HAP-1 (cell line): Measurements from ENCODE around the gene S1PR4.
"Not testable (repeated sequence)": the region's sequence is repeated elsewhere in the genome, so short reads cannot be mapped to it uniquely, and the experiment has no call there.

Source experiments
- DNase-seq, 2 experiments: peaks; one replicate each; pipeline ENCODE4 v3.0.0-alpha.2; 2016 to 2020; ENCODE audit warnings: low spot score in 2 of 2
- H3K27me3 ChIP-seq: fragments of 250-450 bp; sonication (Bioruptor Pico); 2 replicates; pipeline ENCODE4 v1.5.1; 2020; ENCODE audit warnings: low read depth, mild to moderate bottlenecking, moderate library complexity
- H3K36me3 ChIP-seq: fragments of 250-450 bp; sonication (Bioruptor Pico); replicated peaks from 2 replicates; pipeline ENCODE4 v1.5.1; 2020; ENCODE audit warnings: mild to moderate bottlenecking
- H3K4me1 ChIP-seq: fragments of 250-450 bp; sonication (Bioruptor Pico); 2 replicates; pipeline ENCODE4 v1.5.1; 2020; ENCODE audit warnings: mild to moderate bottlenecking
- H3K4me3 ChIP-seq: fragments of 250-450 bp; sonication (Bioruptor Pico); 2 replicates; pipeline ENCODE4 v1.5.1; 2020; ENCODE audit warnings: mild to moderate bottlenecking, moderate library complexity
- H3K9me3 ChIP-seq: fragments of 250-450 bp; sonication (Bioruptor Pico); 2 replicates; pipeline ENCODE4 v1.5.1; 2020; ENCODE audit warnings: mild to moderate bottlenecking, moderate library complexity
- in situ Hi-C: fragments of 300-500 bp; cut with MboI; formaldehyde crosslinking; loops from 3 replicates; pipeline ENCODE4 v1.14.3; 2020; ENCODE audit warnings: low sequenced_read_pairs, inconsistent platforms, mixed read lengths

The S1PR4 gene

GRCh38 chr19:3160219-3160618 is 18.4 kb upstream of the S1PR4 start:
- no peak for DNase-seq
- in situ Hi-C loops, result loop anchor here (10.0 kb wide), 1 partner anchor 205 kb away; no protein-coding TSS in a partner anchor
- Histone ChIP-seq H3K4me1 (peaks cover 3% of the 10 kb centered on the region; the same call in 1 of the 2 replicates), H3K4me3 (no peak overlapping the region), H3K9me3 (no peaks in the 10 kb centered on the region), H3K36me3 (no peaks in the 10 kb centered on the region), H3K27me3 (no peaks in the 10 kb centered on the region)

- no peaks in the 10 kb centered on the region for H3K27me3 ChIP-seq
- H3K9me3 ChIP-seq, result no peaks in the 10 kb centered on the region
- no peaks in the 10 kb centered on the region for H3K36me3 ChIP-seq
- no peak for DNase-seq
- in situ Hi-C loops, result loop anchor here (10.0 kb wide), 1 partner anchor 207 kb away; no protein-coding TSS in a partner anchor
- H3K4me3 ChIP-seq, result no peak overlapping the region
- H3K4me1 ChIP-seq, result peaks cover 3% of the 10 kb centered on the region; the same call in 1 of the 2 replicates
Measured at GRCh38 chr19:3161453-3161852, 17.1 kb upstream of the S1PR4 start.

GRCh38 chr19:3162418-3163229 is 15.9 kb upstream of the S1PR4 start:
- Histone ChIP-seq H3K36me3 (no peaks in the 10 kb centered on the region), H3K4me3 (no peak overlapping the region), H3K4me1 (peaks cover 3% of the 10 kb centered on the region; the same call in 1 of the 2 replicates), H3K9me3 (no peaks in the 10 kb centered on the region), H3K27me3 (no peaks in the 10 kb centered on the region)
- in situ Hi-C loops, result loop anchor here (10.0 kb wide), 1 partner anchor 208 kb away; no protein-coding TSS in a partner anchor
- peak in 1 of 2 experiments; percentile 54 for DNase-seq

DNA sequence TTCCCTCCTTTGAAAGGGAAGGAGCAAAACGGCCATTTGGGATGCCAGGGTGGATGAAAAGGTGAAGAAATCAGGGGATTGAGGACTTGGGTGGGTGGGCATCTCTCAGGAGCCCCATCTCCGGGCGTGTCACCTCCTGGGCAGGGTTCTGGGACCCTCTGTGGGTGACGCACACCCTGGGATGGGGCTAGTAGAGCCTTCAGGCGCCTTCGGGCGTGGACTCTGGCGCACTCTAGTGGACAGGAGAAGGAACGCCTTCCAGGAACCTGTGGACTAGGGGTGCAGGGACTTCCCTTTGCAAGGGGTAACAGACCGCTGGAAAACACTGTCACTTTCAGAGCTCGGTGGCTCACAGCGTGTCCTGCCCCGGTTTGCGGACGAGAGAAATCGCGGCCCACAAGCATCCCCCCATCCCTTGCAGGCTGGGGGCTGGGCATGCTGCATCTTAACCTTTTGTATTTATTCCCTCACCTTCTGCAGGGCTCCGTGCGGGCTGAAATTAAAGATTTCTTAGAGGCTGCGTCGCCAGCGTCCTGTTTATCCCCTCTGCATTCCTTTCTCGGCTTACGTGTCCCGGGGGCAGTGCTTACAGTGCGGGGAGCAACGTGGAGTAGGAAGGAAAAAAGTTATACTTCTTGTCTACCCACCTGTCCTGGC is 15.2 kb upstream of the S1PR4 start:
- Histone ChIP-seq H3K9me3 (no peaks in the 10 kb centered on the region), H3K36me3 (no peaks in the 10 kb centered on the region), H3K4me1 (peaks cover 3% of the 10 kb centered on the region; the same call in 1 of the 2 replicates), H3K27me3 (no peaks in the 10 kb centered on the region), H3K4me3 (no peak overlapping the region)
- DNase-seq, result peak; percentile 61 to 82
- in situ Hi-C loops, result loop anchor here (10.0 kb wide), 1 partner anchor 209 kb away; no protein-coding TSS in a partner anchor

- Histone ChIP-seq H3K9me3 (no peaks in the 10 kb centered on the region), H3K4me3 (no peak overlapping the region), H3K27me3 (no peaks in the 10 kb centered on the region), H3K36me3 (no peaks in the 10 kb centered on the region), H3K4me1 (peaks cover 3% of the 10 kb centered on the region; the same call in 1 of the 2 replicates)
- in situ Hi-C loops, result loop anchor here (10.0 kb wide), 1 partner anchor 209 kb away; no protein-coding TSS in a partner anchor
- no peak for DNase-seq
Measured at GRCh38 chr19:3163943-3164342, 14.6 kb upstream of the S1PR4 start.

DNA sequence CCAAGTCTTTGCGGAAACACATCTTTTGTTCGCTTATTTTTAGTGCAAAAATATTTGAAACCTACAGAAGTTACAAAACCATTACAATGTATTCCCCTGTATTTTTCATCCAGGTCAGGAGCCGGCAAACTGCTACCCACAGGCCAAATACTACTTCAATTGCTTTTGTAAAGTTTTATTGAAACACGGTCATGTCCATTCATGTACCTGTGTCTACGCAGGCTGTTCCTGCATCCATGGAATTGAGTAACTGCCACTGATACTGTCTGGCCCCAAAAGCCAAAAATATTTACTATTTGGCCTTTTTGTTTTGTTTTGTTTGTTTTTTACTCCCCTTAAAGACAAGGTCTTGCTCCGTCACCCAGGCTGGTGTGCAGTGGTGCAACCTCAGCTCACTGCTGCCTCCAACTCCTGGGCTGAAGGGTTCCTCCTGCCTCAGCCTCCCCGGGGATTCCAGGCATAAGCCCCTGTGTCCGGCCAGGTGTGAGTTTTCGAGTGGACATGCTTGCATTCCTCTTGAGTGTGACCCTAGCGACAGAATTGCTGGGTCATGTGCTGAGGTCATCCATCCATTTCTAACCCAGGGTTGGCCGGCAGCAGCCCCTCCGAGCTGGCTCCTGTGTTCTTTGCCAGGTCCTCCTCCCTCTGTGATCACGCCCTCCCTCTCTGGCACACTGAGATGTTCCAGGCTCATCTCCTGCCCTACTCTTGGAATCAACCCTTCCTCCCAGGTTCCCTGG is 10.9 kb upstream of the S1PR4 start:
- Histone ChIP-seq H3K36me3 (no peaks in the 10 kb centered on the region), H3K27me3 (no peaks in the 10 kb centered on the region), H3K9me3 (no peaks in the 10 kb centered on the region), H3K4me1 (no peaks in the 10 kb centered on the region), H3K4me3 (no peak overlapping the region)
- no peak for DNase-seq
- in situ Hi-C loops, result loop anchor here (10.0 kb wide), 1 partner anchor 213 kb away; no protein-coding TSS in a partner anchor

GRCh38 chr19:3171894-3172672 is 6.5 kb upstream of the S1PR4 start:
- no peaks in the 10 kb centered on the region for H3K36me3 ChIP-seq
- H3K9me3 ChIP-seq, result no peaks in the 10 kb centered on the region
- no peak overlapping the region for H3K4me3 ChIP-seq
- no peaks in the 10 kb centered on the region for H3K27me3 ChIP-seq
- DNase-seq, result no peak
- no peaks in the 10 kb centered on the region for H3K4me1 ChIP-seq
- in situ Hi-C loops, result no loop called here

DNA sequence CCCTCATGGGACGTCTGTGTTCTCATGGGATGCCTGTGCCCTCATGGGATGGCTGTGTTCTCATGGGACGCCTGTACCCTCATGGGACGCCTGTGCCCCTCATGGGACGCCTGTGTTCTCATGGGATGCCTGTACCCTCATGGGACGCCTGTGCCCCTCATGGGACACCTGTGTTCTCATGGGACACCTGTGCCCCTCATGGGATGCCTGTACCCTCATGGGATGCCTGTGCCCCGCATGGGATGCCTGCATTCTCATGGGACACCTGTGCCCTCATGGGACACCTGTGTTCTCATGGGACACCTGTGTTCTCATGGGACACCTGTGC is 5.9 kb upstream of the S1PR4 start:
- H3K27me3 ChIP-seq, H3K36me3 ChIP-seq, in situ Hi-C loops, H3K4me3 ChIP-seq, DNase-seq, H3K4me1 ChIP-seq, H3K9me3 ChIP-seq: not testable (repeated sequence)

GRCh38 chr19:3175781-3176714 is 2.5 kb upstream of the S1PR4 start:
- Histone ChIP-seq H3K36me3 (no peaks in the 10 kb centered on the region), H3K4me1 (no peaks in the 10 kb centered on the region), H3K4me3 (no peak overlapping the region), H3K27me3 (no peaks in the 10 kb centered on the region), H3K9me3 (no peaks in the 10 kb centered on the region)
- in situ Hi-C loops, result no loop called here
- DNase-seq, result no peak

- H3K4me1 ChIP-seq, result no peaks in the 10 kb centered on the region
- H3K36me3 ChIP-seq, result no peaks in the 10 kb centered on the region
- in situ Hi-C loops, result no loop called here
- H3K27me3 ChIP-seq, result no peaks in the 10 kb centered on the region
- H3K9me3 ChIP-seq, result no peaks in the 10 kb centered on the region
- no peak for DNase-seq
- no peak overlapping the region for H3K4me3 ChIP-seq
Measured at GRCh38 chr19:3176715-3177501, 1.7 kb upstream of the S1PR4 start.

GRCh38 chr19:3178973-3179738 is 587 bp downstream of the S1PR4 start:
- Histone ChIP-seq H3K4me1 (no peaks in the 10 kb centered on the region), H3K9me3 (no peaks in the 10 kb centered on the region), H3K36me3 (no peaks in the 10 kb centered on the region), H3K27me3 (no peaks in the 10 kb centered on the region), H3K4me3 (no peak overlapping the region)
- DNase-seq, result no peak
- in situ Hi-C loops, result no loop called here
